Daoy (cell line): ENCODE measurements around the gene PTHLH. TPM values are rescaled to one million over a fixed set of nuclear protein-coding genes. Genes with fewer than 3 reads are reported as not detected.

Experiments
- DNase-seq: peaks from one replicate; pipeline ENCODE4 v3.0.0-alpha.2; 2015; ENCODE audit warnings: low read depth
- total RNA-seq: library from RNA; depleted of rRNA; stranded (reverse); fragments of >200 nt; shearing (Covaris generic); gene quantifications from 2 replicates; pipeline ENCODE4 v1.2.3, GENCODE V29; 2014; rRNA removed

PTHLH gene
- total RNA-seq = 67.1 and 75.0 TPM in 2 replicates

- DNase-seq = no peak
Observed at GRCh38 chr12:27972721-27973120, at the start of gene PTHLH. TSS of gene PTHLH (minus strand) at chr12:27972733. CDS start at chr12:27969494, 3,239 bp downstream.

DNA sequence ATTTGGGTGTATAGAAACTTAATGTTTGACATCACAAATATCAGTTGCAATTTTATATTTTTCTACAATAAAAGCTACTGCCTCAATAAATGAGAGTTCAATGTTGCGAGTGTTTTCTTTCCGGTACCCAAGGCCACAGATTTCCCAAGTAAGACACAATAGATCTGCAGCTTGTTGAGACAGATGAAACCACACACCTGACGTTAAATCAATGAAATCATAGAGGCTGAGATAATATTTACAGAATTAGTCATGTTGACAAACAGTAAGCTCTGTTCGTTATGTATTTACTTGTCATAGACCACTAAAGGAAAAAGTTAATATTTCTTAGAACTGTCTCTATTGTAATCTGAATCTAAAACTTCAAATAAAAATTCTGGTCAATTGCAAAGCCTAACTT, 49.2 kb upstream of the PTHLH start:
- no peak for DNase-seq

DNA sequence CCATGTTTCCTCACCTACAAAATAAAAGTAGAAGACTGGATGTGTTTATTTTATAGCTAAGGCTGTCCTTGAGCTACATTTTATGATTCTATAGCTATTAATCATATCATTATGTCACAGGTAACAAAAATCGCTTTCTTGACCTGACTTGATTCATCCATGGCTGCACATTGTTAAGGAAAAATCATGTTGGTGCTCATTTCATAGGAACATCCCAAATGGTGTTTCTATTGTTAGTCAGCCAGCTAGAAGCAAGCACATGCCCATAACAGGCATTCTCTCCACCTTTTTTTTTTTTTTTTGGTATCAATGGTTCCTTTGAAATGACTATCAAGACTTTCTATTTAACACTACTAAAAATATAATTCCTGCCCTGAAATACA, 45.3 kb upstream of the PTHLH start:
- DNase-seq = no peak

DNA sequence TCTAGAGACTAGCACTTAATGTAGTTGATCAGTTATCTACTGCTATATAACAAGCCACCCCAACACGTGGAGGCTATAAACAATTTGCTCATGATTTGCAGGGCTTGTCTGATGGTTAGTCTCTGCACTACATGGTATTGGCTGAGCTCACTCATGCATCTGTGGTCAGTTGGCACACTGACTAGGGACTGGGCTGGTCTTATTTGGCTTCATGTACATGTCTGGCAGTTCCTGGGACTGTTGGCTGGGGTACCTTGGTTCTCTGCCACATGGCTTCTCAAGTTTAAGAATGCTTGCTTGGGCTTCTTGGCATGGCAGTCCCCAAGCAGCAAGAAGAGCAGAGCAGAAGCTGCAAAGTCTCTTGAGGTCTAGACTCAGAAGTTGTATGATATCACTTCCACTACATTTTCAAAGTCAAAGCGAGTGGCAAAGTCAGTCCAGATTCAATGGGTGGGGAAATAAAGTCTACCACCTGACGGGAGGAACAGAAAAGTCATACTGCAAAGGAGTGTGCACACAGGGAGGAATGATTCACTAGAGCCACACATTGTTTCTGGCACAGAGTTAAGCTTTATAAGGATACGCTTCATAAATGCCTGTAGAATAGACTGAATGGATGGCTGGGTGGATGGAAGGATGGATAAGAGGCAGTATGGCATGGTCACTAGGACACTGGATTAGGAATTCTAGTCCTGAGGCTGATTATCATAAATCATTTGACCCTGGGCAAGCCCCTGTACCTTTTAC, 44.8 kb upstream of the PTHLH start:
- no peak for DNase-seq

DNA sequence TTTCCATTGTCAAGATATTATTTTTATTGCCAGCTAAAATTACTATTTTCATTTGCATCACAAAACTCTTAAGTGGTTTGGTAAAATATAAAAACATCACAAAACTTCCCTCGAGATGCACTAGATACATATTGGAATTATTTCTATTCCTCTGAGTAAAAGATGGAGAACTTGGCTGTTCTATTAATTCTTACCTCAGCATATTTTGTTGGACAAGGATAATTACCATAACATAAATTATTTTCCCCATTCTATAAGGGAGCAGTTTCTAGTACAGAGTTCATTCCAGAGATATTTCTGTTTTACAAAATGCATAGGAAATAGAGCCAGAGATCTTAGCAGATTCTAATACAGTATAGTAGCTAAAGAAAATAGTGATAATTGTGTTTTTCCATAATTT, 42.6 kb upstream of the PTHLH start:
- no peak for DNase-seq

DNA sequence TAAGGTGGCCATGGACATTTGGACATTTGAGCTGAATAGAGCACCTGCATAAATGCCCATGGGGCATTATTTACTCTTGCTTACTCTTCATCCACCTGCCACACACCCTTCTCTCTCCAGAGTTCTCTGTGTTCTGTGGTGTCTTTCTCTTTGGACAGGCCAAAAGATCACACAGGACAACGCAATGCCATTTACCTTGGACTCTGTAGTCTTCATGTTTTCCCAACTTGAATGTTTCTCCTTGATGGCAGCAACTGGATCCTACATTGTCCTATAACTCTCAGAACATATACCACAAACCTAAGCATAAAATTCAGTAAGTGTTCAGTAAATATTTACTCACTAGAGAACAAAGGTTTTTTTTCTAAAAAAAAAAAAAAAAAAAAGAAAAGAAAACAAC, 41.7 kb upstream of the PTHLH start:
- DNase-seq = no peak

DNA sequence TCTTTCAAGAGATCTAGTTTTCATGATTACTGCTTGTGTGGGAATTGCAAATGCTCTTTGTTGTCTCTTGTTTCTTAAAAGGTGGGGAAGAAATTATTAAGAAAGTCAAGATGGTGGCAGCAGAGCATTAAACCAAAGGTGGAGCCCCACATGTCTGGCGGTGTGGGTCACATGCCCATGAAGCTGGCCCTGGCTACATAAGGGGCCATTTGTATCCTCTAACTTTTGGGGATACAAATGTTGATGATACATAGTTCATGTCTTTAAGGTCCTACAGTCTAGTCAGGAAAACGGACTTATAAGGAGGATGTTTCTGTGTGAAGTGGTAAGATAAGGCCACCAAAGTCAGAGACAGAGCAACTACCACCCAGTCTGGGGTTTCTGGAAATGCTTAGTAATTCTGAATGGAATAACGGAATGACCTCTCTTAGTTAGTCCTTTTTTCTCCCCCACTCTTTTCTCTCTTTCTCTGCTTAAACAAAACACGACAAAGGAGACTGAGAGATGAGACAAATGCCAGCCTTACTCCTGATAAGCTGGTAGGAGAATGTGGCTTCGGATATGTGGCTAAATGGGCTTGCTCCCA, 39.9 kb upstream of the PTHLH start:
- DNase-seq = no peak

- DNase-seq = no peak
Observed at GRCh38 chr12:28010036-28010435, 37.5 kb upstream of the PTHLH start.

GRCh38 chr12:27999970-28000369, 27.4 kb upstream of the PTHLH start:
- DNase-seq = no peak

- DNase-seq = no peak
Observed at GRCh38 chr12:27999521-27999920, 27.0 kb upstream of the PTHLH start.

- no peak for DNase-seq
Observed at GRCh38 chr12:27998658-27999057, 26.1 kb upstream of the PTHLH start.

GRCh38 chr12:27998170-27998569, 25.6 kb upstream of the PTHLH start:
- DNase-seq = no peak

GRCh38 chr12:27996761-27997160, 24.2 kb upstream of the PTHLH start:
- DNase-seq = no peak

- no peak for DNase-seq
Observed at GRCh38 chr12:27995406-27995805, 22.9 kb upstream of the PTHLH start.

- DNase-seq = no peak
Observed at GRCh38 chr12:27988594-27989233, 16.2 kb upstream of the PTHLH start.

GRCh38 chr12:27987331-27987730, 14.8 kb upstream of the PTHLH start:
- no peak for DNase-seq

- peak; percentile 94 for DNase-seq
Observed at GRCh38 chr12:27984275-27984674, 11.7 kb upstream of the PTHLH start.

- no peak for DNase-seq
Observed at GRCh38 chr12:27982951-27983350, 10.4 kb upstream of the PTHLH start.

DNA sequence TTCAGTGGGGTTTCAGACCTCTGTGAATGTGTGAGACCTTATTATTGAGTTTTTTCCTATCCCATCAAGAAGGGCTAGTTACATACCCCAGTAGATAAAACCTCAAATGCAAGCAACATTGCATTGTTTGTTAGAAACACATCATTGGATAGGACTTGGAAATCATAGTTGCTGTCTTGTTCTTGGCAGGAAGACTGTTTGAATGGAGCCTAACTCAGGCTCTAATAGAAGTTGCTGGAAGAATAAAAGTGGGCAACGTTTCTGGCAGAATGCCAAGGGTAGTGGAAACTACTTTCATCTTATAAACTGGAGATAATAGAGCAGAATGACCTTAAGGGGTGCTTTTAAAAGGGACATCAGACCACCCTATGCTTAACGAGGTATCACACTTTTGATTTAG, 9.9 kb upstream of the PTHLH start:
- no peak for DNase-seq

GRCh38 chr12:27981874-27982273, 9.3 kb upstream of the PTHLH start:
- DNase-seq = peak; percentile 76

- DNase-seq = no peak
Observed at GRCh38 chr12:27979145-27979544, 6.6 kb upstream of the PTHLH start.

DNA sequence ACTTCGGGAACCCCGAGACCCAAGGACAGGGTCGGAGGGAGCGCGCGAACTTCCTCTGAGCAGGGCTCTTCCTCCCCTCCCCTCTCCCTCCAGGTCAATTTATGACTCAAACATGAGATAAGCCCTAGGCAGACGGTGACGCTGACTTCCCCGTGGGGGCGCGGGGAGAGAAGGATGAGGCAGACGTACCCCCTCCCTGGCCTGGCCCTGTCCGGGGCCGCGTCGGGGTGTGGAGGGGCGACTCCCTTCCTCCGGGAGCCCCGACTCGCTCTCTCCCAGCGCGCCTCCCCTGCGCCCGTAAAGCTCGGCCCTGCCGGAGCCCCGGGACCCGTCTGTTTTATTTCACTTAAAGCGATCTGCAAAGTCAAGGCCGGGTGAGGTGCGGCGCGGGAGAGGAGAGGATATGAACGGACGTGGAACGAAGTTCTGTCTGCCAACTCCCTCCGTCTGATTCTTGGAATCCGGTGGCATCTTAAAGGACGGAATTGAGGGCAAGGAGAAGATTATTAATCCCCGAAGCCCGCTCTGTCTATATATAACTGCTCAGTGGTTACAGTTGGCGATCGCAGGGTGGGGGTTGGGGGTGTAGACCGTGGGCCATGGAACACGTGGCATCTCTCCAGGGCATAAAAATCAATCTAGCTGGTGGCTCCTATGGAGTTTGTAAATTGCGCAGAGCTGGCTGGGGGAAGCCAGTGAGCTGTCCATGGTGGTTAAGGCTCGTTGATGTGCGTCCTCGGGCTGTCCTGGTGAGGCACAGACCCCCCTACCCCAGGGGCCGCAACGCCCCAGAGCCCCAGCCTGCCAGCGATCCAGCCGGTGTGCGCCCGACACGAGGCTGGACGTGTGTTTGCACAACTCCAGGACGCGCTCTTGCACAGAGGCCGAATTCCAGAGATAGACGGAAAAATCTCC, 2.9 kb upstream of the PTHLH start:
- DNase-seq = peak; percentile 81
